Neural cell (in vitro differentiated cells): ENCODE results near the gene SFR1. TPM values are rescaled to one million over a fixed set of nuclear protein-coding genes. Genes with fewer than 3 reads are reported as not detected.

ENCODE experiments used
- H2AFZ ChIP-seq: fragments of 200-600, 300-800 bp; sonication (generic), shearing (Covaris generic); 2 replicates; pipeline ENCODE4 v1.6.0; 2014; ENCODE audit warnings: low read depth, mild to moderate bottlenecking, antibody characterized with exemption, low read length, moderate library complexity
- H3F3A ChIP-seq: fragments of 200-600 bp; shearing (Covaris generic); 2 replicates; pipeline ENCODE4 v1.6.1; 2016; ENCODE audit warnings: mild to moderate bottlenecking, moderate library complexity, mixed read lengths, antibody characterized with exemption, low read length; ENCODE audit not compliant: insufficient read depth, poor library complexity, severe bottlenecking
- H3K27ac ChIP-seq: fragments of 200-600, 300-800 bp; sonication (generic), shearing (Covaris generic); 2 replicates; pipeline ENCODE4 v1.5.1; 2014; ENCODE audit warnings: mild to moderate bottlenecking, low read length, moderate library complexity
- H3K27me3 ChIP-seq: fragments of 300-800, 200-600 bp; sonication (generic), shearing (Covaris generic); 2 replicates; pipeline ENCODE4 v1.6.0; 2014; ENCODE audit warnings: mild to moderate bottlenecking, low read depth, low read length, moderate library complexity; ENCODE audit not compliant: insufficient read depth
- H3K36me3 ChIP-seq: fragments of 300-800, 200-600 bp; sonication (generic), shearing (Covaris generic); 2 replicates; pipeline ENCODE4 v1.5.1; 2014; ENCODE audit warnings: mild to moderate bottlenecking, antibody characterized with exemption, low read length, moderate library complexity; ENCODE audit not compliant: insufficient read depth
- H3K4me2 ChIP-seq: fragments of 300-800, 200-600 bp; sonication (generic), shearing (Covaris generic); 2 replicates; pipeline ENCODE4 v1.6.0; 2014; ENCODE audit warnings: mild to moderate bottlenecking, low read length
- H3K4me3 ChIP-seq: fragments of 300-800, 200-600 bp; sonication (generic), shearing (Covaris generic); 2 replicates; pipeline ENCODE4 v1.5.1; 2014; ENCODE audit warnings: mild to moderate bottlenecking, low read length, moderate library complexity
- H3K79me2 ChIP-seq: fragments of 200-600 bp; shearing (Covaris generic); replicated peaks from 2 replicates; pipeline ENCODE4 v1.6.0; 2014; ENCODE audit warnings: mild to moderate bottlenecking, low read length, moderate library complexity; ENCODE audit not compliant: insufficient read depth
- H3K9ac ChIP-seq: fragments of 300-800, 200-600 bp; sonication (generic), shearing (Covaris generic); 2 replicates; pipeline ENCODE4 v1.6.1; 2016; ENCODE audit warnings: mild to moderate bottlenecking, low read length, mixed read lengths
- H3K9me2 ChIP-seq: fragments of 200-600 bp; shearing (Covaris generic); 2 replicates; pipeline ENCODE4 v1.6.1; 2016; ENCODE audit warnings: mild to moderate bottlenecking, low read length, mixed read lengths; ENCODE audit not compliant: insufficient read depth
- H3K9me3 ChIP-seq: fragments of 200-600, 300-800 bp; sonication (generic), shearing (Covaris generic); 2 replicates; pipeline ENCODE4 v1.6.1; 2016; ENCODE audit warnings: mild to moderate bottlenecking, mixed run types, low read length, moderate library complexity, mixed read lengths
- H4K20me1 ChIP-seq: fragments of 200-600 bp; shearing (Covaris generic); 2 replicates; pipeline ENCODE4 v1.6.1; 2016; ENCODE audit warnings: mild to moderate bottlenecking, mixed run types; ENCODE audit not compliant: insufficient read depth
- EP300 ChIP-seq: fragments of 450-650 bp; conservative IDR thresholded peaks from 2 replicates; pipeline ENCODE4 v1.6.1; 2014; ENCODE audit warnings: antibody characterized with exemption, mild to moderate bottlenecking, moderate library complexity; ENCODE audit not compliant: poor library complexity, severe bottlenecking
- EZH2 ChIP-seq: fragments of 200-600, 300-800 bp; shearing (Covaris generic), sonication (generic); IDR thresholded peaks from 2 replicates; pipeline ENCODE4 v1.6.1; 2014; ENCODE audit warnings: antibody characterized with exemption, low read length, borderline replicate concordance, mild to moderate bottlenecking; ENCODE audit not compliant: insufficient read depth, poor library complexity, severe bottlenecking
- MXI1 ChIP-seq: fragments of 450-650 bp; conservative IDR thresholded peaks from 2 replicates; pipeline ENCODE4 v1.6.1; 2014; ENCODE audit warnings: antibody characterized with exemption, mild to moderate bottlenecking; ENCODE audit not compliant: poor library complexity, severe bottlenecking
- POLR2AphosphoS5 ChIP-seq: IDR thresholded peaks from 2 replicates; pipeline ENCODE4 v1.6.1; 2012
- RAD21 ChIP-seq: fragments of 450-650 bp; conservative IDR thresholded peaks from 2 replicates; pipeline ENCODE4 v1.6.1; 2014; ENCODE audit warnings: antibody characterized with exemption, mild to moderate bottlenecking, moderate library complexity
- REST ChIP-seq: IDR thresholded peaks from 2 replicates; pipeline ENCODE4 v1.6.1; 2012; ENCODE audit warnings: borderline replicate concordance
- SMC3 ChIP-seq: fragments of 450-650 bp; conservative IDR thresholded peaks from 2 replicates; pipeline ENCODE4 v1.6.1; 2014; ENCODE audit warnings: antibody characterized with exemption, mild to moderate bottlenecking, moderate library complexity; ENCODE audit not compliant: poor library complexity
- TAF1 ChIP-seq: IDR thresholded peaks from 2 replicates; pipeline ENCODE4 v1.6.1; 2012; ENCODE audit warnings: low read depth
- polyA plus RNA-seq: library from polyadenylated mRNA; depleted of rRNA; stranded (reverse); fragments of >200 nt; gene quantifications from 2 replicates; pipeline ENCODE4 v1.2.3, GENCODE V29; 2014
- TF ChIP-seq, protein P1 (sequence below): fragments of 450-650 bp; IDR thresholded peaks from 2 replicates; pipeline ENCODE4 v1.5.1; 2014; ENCODE audit warnings: antibody characterized with exemption, mild to moderate bottlenecking, moderate library complexity; ENCODE audit not compliant: poor library complexity, severe bottlenecking

Gene SFR1
- polyA plus RNA-seq, 1 donor from 2014 or later, result 5.0 TPM

DNA sequence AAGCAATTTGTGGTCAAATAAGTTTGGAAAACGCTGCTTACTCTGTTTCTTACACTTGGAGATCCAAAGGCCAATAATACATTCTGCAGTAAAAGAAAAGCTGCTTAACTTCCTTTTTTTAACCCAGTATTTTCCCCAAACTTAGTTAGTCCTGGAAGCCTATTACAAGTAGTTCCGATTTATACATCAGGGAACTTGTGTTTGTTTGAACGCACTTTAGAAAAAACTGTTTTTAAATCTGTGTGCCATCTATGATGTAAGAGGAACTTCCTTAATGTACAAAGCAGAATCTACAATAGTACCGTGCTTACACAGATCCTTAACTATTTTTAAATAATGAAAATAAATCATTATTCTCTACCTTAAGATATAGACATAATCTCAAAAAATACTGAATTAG, 23.0 kb downstream of the SFR1 start:
- Histone ChIP-seq H3K9ac (no peak overlapping the region), H3K9me2 (no peaks in the 10 kb centered on the region), H2AFZ (no peak overlapping the region), H3K9me3 (no peaks in the 10 kb centered on the region), H3K79me2 (no peaks in the 10 kb centered on the region), H3K27me3 (no peaks in the 10 kb centered on the region), H3K4me3 (no peak overlapping the region), H3K27ac (no peak overlapping the region), H3K4me2 (no peak overlapping the region), H3K36me3 (no peaks in the 10 kb centered on the region), H4K20me1 (no peaks in the 10 kb centered on the region), H3F3A (no peaks in the 10 kb centered on the region)
- TF ChIP-seq MXI1 (no peak), POLR2AphosphoS5 (no peak), SMC3 (no peak), RAD21 (no peak), EZH2 (no peak), REST (no peak), TAF1 (no peak)
- TF ChIP-seq, protein P1, sequence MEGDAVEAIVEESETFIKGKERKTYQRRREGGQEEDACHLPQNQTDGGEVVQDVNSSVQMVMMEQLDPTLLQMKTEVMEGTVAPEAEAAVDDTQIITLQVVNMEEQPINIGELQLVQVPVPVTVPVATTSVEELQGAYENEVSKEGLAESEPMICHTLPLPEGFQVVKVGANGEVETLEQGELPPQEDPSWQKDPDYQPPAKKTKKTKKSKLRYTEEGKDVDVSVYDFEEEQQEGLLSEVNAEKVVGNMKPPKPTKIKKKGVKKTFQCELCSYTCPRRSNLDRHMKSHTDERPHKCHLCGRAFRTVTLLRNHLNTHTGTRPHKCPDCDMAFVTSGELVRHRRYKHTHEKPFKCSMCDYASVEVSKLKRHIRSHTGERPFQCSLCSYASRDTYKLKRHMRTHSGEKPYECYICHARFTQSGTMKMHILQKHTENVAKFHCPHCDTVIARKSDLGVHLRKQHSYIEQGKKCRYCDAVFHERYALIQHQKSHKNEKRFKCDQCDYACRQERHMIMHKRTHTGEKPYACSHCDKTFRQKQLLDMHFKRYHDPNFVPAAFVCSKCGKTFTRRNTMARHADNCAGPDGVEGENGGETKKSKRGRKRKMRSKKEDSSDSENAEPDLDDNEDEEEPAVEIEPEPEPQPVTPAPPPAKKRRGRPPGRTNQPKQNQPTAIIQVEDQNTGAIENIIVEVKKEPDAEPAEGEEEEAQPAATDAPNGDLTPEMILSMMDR, result no peak

- Histone ChIP-seq H3K9ac (no peak overlapping the region), H3K36me3 (no peaks in the 10 kb centered on the region), H3K27me3 (no peaks in the 10 kb centered on the region), H3K9me3 (no peaks in the 10 kb centered on the region), H3K27ac (no peak overlapping the region), H3F3A (no peaks in the 10 kb centered on the region), H4K20me1 (no peaks in the 10 kb centered on the region), H2AFZ (no peak overlapping the region), H3K4me2 (no peak overlapping the region), H3K9me2 (no peaks in the 10 kb centered on the region), H3K79me2 (no peaks in the 10 kb centered on the region), H3K4me3 (no peak overlapping the region)
- TF ChIP-seq, protein P1, result no peak
- TF ChIP-seq EZH2, result no peak
- TF ChIP-seq EP300, result no peak
- no peak for TF ChIP-seq RAD21
- no peak for TF ChIP-seq REST
- TF ChIP-seq POLR2AphosphoS5, result no peak
These were observed 24.9 kb downstream of the SFR1 start for GRCh38 chr10:104146882-104147281.
